Loucy (cell line): Measurements from ENCODE around the gene LRRK1.
A peak's percentile ranks its signal among the peaks of the same experiment; 100 is the strongest.

Experiments
- H2AFZ ChIP-seq: fragments of 200-600 bp; sonication (generic); 2 replicates; pipeline ENCODE4 v1.6.0; 2016; ENCODE audit warnings: antibody characterized with exemption, mild to moderate bottlenecking, low read length, moderate library complexity
- H3F3A ChIP-seq: fragments of 200-600 bp; 2 replicates; pipeline ENCODE4 v1.6.0; 2016; ENCODE audit warnings: antibody characterized with exemption, low read depth, mild to moderate bottlenecking
- H3K27me3 ChIP-seq: fragments of 200-600 bp; sonication (generic); 2 replicates; pipeline ENCODE4 v1.6.1; 2014; ENCODE audit warnings: low read length, mild to moderate bottlenecking; ENCODE audit not compliant: insufficient read depth, poor library complexity, severe bottlenecking
- H3K36me3 ChIP-seq: fragments of 200-600 bp; sonication (generic); 2 replicates; pipeline ENCODE4 v1.6.1; 2016; ENCODE audit warnings: low read length; ENCODE audit not compliant: insufficient read depth
- H3K4me1 ChIP-seq: fragments of 200-600 bp; sonication (generic); 2 replicates; pipeline ENCODE4 v1.5.1; 2014; ENCODE audit warnings: low read length, mild to moderate bottlenecking; ENCODE audit not compliant: insufficient read depth, poor library complexity, severe bottlenecking
- H3K4me2 ChIP-seq: fragments of 200-600 bp; sonication (generic); 2 replicates; pipeline ENCODE4 v1.6.0; 2014; ENCODE audit warnings: antibody characterized with exemption, low read length, low read depth, mild to moderate bottlenecking; ENCODE audit not compliant: poor library complexity, severe bottlenecking
- H3K4me3 ChIP-seq: fragments of 200-600 bp; sonication (generic); 2 replicates; pipeline ENCODE4 v1.5.1; 2014; ENCODE audit warnings: low read length, mild to moderate bottlenecking, mixed read lengths; ENCODE audit not compliant: poor library complexity, severe bottlenecking
- H3K79me2 ChIP-seq: fragments of 200-600 bp; sonication (generic); 2 replicates; pipeline ENCODE4 v1.6.1; 2014; ENCODE audit warnings: low read length; ENCODE audit not compliant: insufficient read depth
- H3K9ac ChIP-seq: fragments of 200-600 bp; sonication (generic); 2 replicates; pipeline ENCODE4 v1.6.0; 2014; ENCODE audit warnings: mild to moderate bottlenecking, low read depth, low read length, moderate library complexity; ENCODE audit not compliant: poor library complexity, severe bottlenecking
- H3K9me2 ChIP-seq: fragments of 200-600 bp; sonication (generic); replicated peaks from 2 replicates; pipeline ENCODE4 v1.6.1; 2016; ENCODE audit warnings: low read depth, low read length, mixed read lengths
- H3K9me3 ChIP-seq: fragments of 200-600 bp; sonication (generic); 2 replicates; pipeline ENCODE4 v1.6.1; 2014; ENCODE audit warnings: mild to moderate bottlenecking, antibody characterized with exemption, low read length, low read depth; ENCODE audit not compliant: insufficient read depth
- H4K20me1 ChIP-seq: fragments of 200-600 bp; sonication (generic); 2 replicates; pipeline ENCODE4 v1.6.0; 2014; ENCODE audit warnings: antibody characterized with exemption, low read length, mild to moderate bottlenecking; ENCODE audit not compliant: insufficient read depth, poor library complexity, severe bottlenecking
- CTCF ChIP-seq: fragments of 200-600 bp; sonication (generic); conservative IDR thresholded peaks from 2 replicates; pipeline ENCODE4 v1.5.1; 2014; ENCODE audit warnings: mild to moderate bottlenecking, antibody characterized with exemption, low read length
- EZH2phosphoT487 ChIP-seq: fragments of 200-600 bp; IDR thresholded peaks from 2 replicates; pipeline ENCODE4 v1.6.1; 2018; ENCODE audit warnings: antibody characterized with exemption, mild to moderate bottlenecking, moderate library complexity, borderline replicate concordance

Gene LRRK1

GRCh38 chr15:100887211-100887913 is 31.8 kb upstream of the LRRK1 start:
- Histone ChIP-seq H3K4me2 (no peak overlapping the region), H3K9me3 (no peaks in the 10 kb centered on the region), H3K27me3 (peaks cover 20% of the 10 kb centered on the region), H3K4me3 (no peak overlapping the region), H2AFZ (no peak overlapping the region), H3F3A (no peaks in the 10 kb centered on the region), H3K9me2 (no peaks in the 10 kb centered on the region), H3K4me1 (peaks cover 8% of the 10 kb centered on the region), H3K79me2 (no peaks in the 10 kb centered on the region), H3K9ac (no peak overlapping the region), H4K20me1 (no peaks in the 10 kb centered on the region), H3K36me3 (no peaks in the 10 kb centered on the region)
- TF ChIP-seq EZH2phosphoT487, result no peak
- no peak for TF ChIP-seq CTCF

- Histone ChIP-seq H2AFZ (no peak overlapping the region), H3F3A (no peaks in the 10 kb centered on the region), H3K4me2 (peak overlapping the region; percentile 51), H3K4me3 (peak overlapping the region; percentile 10), H3K36me3 (no peaks in the 10 kb centered on the region), H3K9me3 (no peaks in the 10 kb centered on the region), H3K9me2 (no peaks in the 10 kb centered on the region), H3K79me2 (no peaks in the 10 kb centered on the region), H3K27me3 (peaks cover 20% of the 10 kb centered on the region), H3K4me1 (peaks cover 8% of the 10 kb centered on the region), H4K20me1 (no peaks in the 10 kb centered on the region), H3K9ac (no peak overlapping the region)
- TF ChIP-seq CTCF (no peak), EZH2phosphoT487 (no peak)
Observed at GRCh38 chr15:100889385-100890050, 29.6 kb upstream of the LRRK1 start.

GRCh38 chr15:100890051-100890720 is 29.0 kb upstream of the LRRK1 start:
- Histone ChIP-seq H3K4me1 (peaks cover 8% of the 10 kb centered on the region), H3K4me2 (peak overlapping the region; percentile 51), H2AFZ (no peak overlapping the region), H3K79me2 (no peaks in the 10 kb centered on the region), H3K4me3 (peak overlapping the region; percentile 10), H3K9ac (no peak overlapping the region), H3K27me3 (peaks cover 20% of the 10 kb centered on the region), H3K9me3 (no peaks in the 10 kb centered on the region), H3K9me2 (no peaks in the 10 kb centered on the region), H3F3A (no peaks in the 10 kb centered on the region), H4K20me1 (no peaks in the 10 kb centered on the region), H3K36me3 (no peaks in the 10 kb centered on the region)
- TF ChIP-seq EZH2phosphoT487 (no peak), CTCF (no peak)
